Calu3 (cell line): ENCODE data around the gene IRF2. TPM values are rescaled to one million over a fixed set of nuclear protein-coding genes. Genes with fewer than 3 reads are reported as not detected.

Source experiments
- BruUV-seq: library from RNA; stranded (reverse); fragments of 400-500 nt; replicated peaks from 2 replicates; lab custom pipeline; 2021; lab: Mats Ljungman, UMichigan
- CTCF ChIA-PET: fragments of 300-600 bp; sonication (Branson Sonifier 250); formaldehyde crosslinking; loops from one replicate; lab custom pipeline; 2022; ENCODE audit warnings: antibody characterized with exemption; lab: Charles Lee
- DNase-seq: peaks from one replicate; pipeline ENCODE4 v3.0.0; 2022
- H3K27ac Mint-ChIP-seq: one replicate; pipeline ENCODE4 v1.8.0; 2022; ENCODE audit warnings: mixed read lengths; ENCODE audit not compliant: unreplicated experiment
- H3K27me3 Mint-ChIP-seq: one replicate; pipeline ENCODE4 v1.8.0; 2022; ENCODE audit warnings: mixed read lengths; ENCODE audit not compliant: unreplicated experiment
- H3K36me3 Mint-ChIP-seq: one replicate; pipeline ENCODE4 v1.8.0; 2022; ENCODE audit warnings: mild to moderate bottlenecking, moderate library complexity, mixed read lengths; ENCODE audit not compliant: insufficient read depth, unreplicated experiment
- H3K4me1 Mint-ChIP-seq: one replicate; pipeline ENCODE4 v1.8.0; 2022; ENCODE audit warnings: mild to moderate bottlenecking, low read depth, mixed read lengths; ENCODE audit not compliant: unreplicated experiment
- H3K4me3 Mint-ChIP-seq: one replicate; pipeline ENCODE4 v1.8.0; 2022; ENCODE audit warnings: mild to moderate bottlenecking, low read depth, moderate library complexity, mixed read lengths; ENCODE audit not compliant: unreplicated experiment
- H3K9me3 Mint-ChIP-seq: one replicate; pipeline ENCODE4 v1.8.0; 2022; ENCODE audit warnings: low read depth, mixed read lengths; ENCODE audit not compliant: unreplicated experiment
- CTCF ChIP-seq: fragments of 200-600 bp; IDR thresholded peaks from one replicate; pipeline ENCODE4 v1.8.0; 2022; ENCODE audit warnings: antibody characterized with exemption; ENCODE audit not compliant: unreplicated experiment
- intact Hi-C: fragments of 100-400 bp; cut with micrococcal nuclease; formaldehyde crosslinking; loops from one replicate; pipeline ENCODE4 v1.10.0; 2022; ENCODE audit not compliant: unreplicated experiment
- total RNA-seq: library from RNA; stranded (reverse); gene quantifications from 2 replicates; pipeline ENCODE4 v1.2.3, GENCODE V29; 2022

Gene IRF2
- total RNA-seq, 1 experiment from 2014 or later: 27.3 TPM

GRCh38 chr4:184361443-184361842 lies 112.9 kb downstream of the IRF2 start:
- no peak for DNase-seq
- H3K4me1 Mint-ChIP-seq: peaks cover 15% of the 10 kb centered on the region
- BruUV-seq: no TSS peak
- no peaks in the 10 kb centered on the region for H3K9me3 Mint-ChIP-seq
- CTCF ChIA-PET: no interaction called here
- TF ChIP-seq CTCF: no peak
- H3K36me3 Mint-ChIP-seq: no peaks in the 10 kb centered on the region
- H3K27ac Mint-ChIP-seq: no peak overlapping the region
- H3K4me3 Mint-ChIP-seq: no peak overlapping the region
- intact Hi-C loops: no loop called here
- H3K27me3 Mint-ChIP-seq: no peaks in the 10 kb centered on the region

GRCh38 chr4:184359888-184360287 lies 114.5 kb downstream of the IRF2 start:
- intact Hi-C loops: no loop called here
- H3K9me3 Mint-ChIP-seq: no peaks in the 10 kb centered on the region
- H3K4me3 Mint-ChIP-seq: no peak overlapping the region
- H3K4me1 Mint-ChIP-seq: peaks cover 14% of the 10 kb centered on the region
- H3K27ac Mint-ChIP-seq: no peak overlapping the region
- BruUV-seq: no TSS peak
- TF ChIP-seq CTCF: no peak
- H3K27me3 Mint-ChIP-seq: no peaks in the 10 kb centered on the region
- CTCF ChIA-PET: no interaction called here
- DNase-seq: no peak
- no peaks in the 10 kb centered on the region for H3K36me3 Mint-ChIP-seq

- no peaks in the 10 kb centered on the region for H3K9me3 Mint-ChIP-seq
- no peak for DNase-seq
- intact Hi-C loops: no loop called here
- H3K4me3 Mint-ChIP-seq: no peak overlapping the region
- BruUV-seq: no TSS peak
- no peaks in the 10 kb centered on the region for H3K27me3 Mint-ChIP-seq
- H3K4me1 Mint-ChIP-seq: peaks cover 2% of the 10 kb centered on the region
- no peak overlapping the region for H3K27ac Mint-ChIP-seq
- no peaks in the 10 kb centered on the region for H3K36me3 Mint-ChIP-seq
- TF ChIP-seq CTCF: no peak
- CTCF ChIA-PET: no interaction called here
Measured at GRCh38 chr4:184358521-184359232, 115.7 kb downstream of the IRF2 start.

GRCh38 chr4:184357772-184358171 lies 116.6 kb downstream of the IRF2 start:
- Mint-ChIP-seq H3K9me3 (no peaks in the 10 kb centered on the region), H3K27ac (no peak overlapping the region), H3K4me3 (no peak overlapping the region), H3K27me3 (no peaks in the 10 kb centered on the region), H3K36me3 (no peaks in the 10 kb centered on the region), H3K4me1 (no peaks in the 10 kb centered on the region)
- intact Hi-C loops: no loop called here
- BruUV-seq: no TSS peak
- TF ChIP-seq CTCF: no peak
- no peak for DNase-seq
- CTCF ChIA-PET: interaction anchor here (0.6 kb wide), 1 partner anchor 30 kb away, joined by 4 read pairs; no protein-coding TSS in a partner anchor
